ENCODE results near the gene VIT.

Gene VIT

DNA sequence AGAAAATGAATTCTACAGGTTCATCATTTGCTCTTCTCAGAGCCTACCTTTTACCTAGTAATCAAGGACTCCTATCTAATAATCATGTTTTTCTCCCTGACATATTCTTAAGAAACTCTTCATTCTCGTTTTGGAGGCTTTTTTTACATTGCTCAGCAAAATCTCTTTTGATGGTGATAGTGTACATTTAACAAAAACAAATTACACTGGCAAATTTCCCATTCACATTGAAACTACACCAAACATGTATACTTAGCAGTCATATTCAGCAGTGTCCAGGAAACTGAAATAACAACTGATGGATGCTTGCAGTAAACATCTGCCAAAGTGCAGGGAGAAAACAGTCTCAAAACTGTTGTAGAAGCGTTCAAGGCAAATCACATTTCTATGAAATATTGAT, 4.4 kb upstream of the VIT start:
- no peak for DNase-seq (ENCODE audit: extremely low read depth, low read depth)
- TF ChIP-seq, protein P1, sequence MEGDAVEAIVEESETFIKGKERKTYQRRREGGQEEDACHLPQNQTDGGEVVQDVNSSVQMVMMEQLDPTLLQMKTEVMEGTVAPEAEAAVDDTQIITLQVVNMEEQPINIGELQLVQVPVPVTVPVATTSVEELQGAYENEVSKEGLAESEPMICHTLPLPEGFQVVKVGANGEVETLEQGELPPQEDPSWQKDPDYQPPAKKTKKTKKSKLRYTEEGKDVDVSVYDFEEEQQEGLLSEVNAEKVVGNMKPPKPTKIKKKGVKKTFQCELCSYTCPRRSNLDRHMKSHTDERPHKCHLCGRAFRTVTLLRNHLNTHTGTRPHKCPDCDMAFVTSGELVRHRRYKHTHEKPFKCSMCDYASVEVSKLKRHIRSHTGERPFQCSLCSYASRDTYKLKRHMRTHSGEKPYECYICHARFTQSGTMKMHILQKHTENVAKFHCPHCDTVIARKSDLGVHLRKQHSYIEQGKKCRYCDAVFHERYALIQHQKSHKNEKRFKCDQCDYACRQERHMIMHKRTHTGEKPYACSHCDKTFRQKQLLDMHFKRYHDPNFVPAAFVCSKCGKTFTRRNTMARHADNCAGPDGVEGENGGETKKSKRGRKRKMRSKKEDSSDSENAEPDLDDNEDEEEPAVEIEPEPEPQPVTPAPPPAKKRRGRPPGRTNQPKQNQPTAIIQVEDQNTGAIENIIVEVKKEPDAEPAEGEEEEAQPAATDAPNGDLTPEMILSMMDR (IDR thresholded peaks at IDR 0.05; ENCODE audit: low read depth, low read length), result no peak

DNA sequence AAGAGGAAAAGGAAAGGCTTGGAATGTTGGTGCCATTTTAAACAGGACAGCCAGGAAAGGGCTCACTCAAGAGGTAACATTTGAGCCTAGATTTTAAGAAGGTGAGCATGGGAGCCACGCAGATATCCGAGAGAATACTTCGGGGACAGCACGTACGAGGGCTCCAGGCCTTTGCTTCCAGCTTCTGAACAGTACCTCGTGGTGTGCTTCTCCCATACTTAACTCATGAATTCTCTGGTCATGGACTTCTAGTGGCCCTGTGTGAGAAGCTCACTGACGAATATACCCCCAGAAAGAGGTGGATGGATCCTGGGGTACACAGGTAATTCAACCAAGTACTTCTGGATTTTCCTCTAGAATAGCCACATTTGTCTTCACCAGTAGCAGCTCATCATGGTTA, 2.7 kb upstream of the VIT start:
- DNase-seq (ENCODE audit: extremely low read depth, low read depth), result no peak
- TF ChIP-seq, protein P1 (IDR thresholded peaks at IDR 0.05; ENCODE audit: low read depth, low read length), result no peak

DNA sequence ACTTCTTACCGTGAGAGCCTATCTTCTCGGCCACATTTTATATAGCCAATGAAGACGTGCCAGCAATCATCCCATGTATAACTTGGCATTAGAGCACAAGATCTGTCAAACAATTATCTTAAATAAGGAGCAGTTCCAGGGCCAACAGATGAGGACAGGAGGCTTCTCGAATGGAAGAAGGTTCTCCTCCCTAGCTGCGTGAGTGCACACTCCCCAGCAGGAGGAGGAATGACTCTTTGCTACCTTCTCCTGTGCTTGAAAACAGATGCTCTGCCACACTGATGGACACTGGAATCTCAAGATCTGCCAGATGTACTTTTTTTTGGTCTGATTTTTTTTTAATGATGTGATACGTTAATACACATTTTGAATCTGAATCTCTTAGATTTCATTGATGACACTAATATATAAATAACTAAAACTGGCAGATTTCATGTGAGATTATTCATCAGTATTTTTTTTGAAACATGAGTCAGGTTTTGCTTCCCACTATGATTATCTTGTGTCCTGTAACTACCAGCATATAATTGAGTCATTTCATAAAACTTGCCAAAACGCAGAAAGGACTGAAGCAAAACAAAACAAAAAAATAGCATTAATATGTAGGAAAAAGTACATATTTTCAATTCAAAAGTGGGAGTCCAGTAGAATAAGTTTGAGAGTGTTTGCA, 626 bp upstream of the VIT start:
- TF ChIP-seq, protein P1 (IDR thresholded peaks at IDR 0.05; ENCODE audit: low read depth, low read length), result peak; percentile 83
- DNase-seq (ENCODE audit: extremely low read depth, low read depth), result peak; percentile 73

DNA sequence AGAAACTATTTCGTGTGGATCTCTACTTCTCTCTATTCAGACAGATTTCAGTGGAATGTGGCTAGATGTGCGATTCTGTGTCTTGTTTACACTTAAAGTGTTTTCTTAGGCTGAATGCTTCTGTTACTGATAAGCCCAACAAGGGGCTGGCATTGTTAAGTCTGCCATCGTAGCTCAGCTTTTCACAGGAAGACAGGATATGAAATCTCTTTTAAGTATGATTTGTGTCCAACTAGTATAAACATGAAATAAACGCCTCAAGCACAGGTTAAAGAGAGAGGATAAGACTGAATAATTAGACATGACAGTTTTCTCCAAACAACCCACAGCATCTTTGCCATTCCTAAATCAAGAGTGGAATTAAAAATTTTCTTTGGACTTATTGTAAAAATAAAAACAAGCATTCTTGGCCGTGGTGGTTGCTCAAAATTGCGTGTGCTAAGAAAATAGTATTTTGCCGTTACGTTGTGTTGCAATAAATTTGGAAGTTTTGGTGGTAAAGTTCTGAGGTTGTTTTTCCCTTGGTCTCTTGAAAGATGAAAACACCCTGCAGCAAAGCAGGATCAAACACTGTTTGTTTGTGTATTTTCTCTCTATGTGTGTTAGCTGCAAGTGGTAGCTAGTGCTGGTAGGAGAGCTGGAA, 1.0 kb downstream of the VIT start:
- TF ChIP-seq, protein P1 (IDR thresholded peaks at IDR 0.05; ENCODE audit: low read depth, low read length), result no peak
- peak; percentile 63 for DNase-seq (ENCODE audit: extremely low read depth, low read depth)

DNA sequence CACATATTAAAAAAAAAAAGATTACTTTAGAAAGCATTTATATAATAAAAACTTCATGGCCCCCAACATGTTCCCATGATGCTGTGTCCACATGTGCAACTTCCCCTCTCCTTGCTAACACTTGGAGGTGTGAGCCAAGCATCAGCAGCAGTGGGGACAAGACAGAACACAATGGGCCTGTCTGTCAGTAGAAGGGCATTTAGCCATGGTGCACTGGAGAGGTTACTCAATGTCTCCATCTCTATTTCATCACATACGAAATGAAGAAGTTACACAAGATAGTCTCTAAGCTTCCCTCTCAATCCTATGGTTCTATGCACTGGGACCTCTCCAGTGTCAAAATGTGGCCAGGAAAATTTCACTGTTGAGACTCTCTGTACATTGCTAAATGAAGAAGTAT, 2.5 kb downstream of the VIT start:
- TF ChIP-seq, protein P1 (IDR thresholded peaks at IDR 0.05; ENCODE audit: low read depth, low read length), result no peak
- DNase-seq (ENCODE audit: extremely low read depth, low read depth), result no peak

DNA sequence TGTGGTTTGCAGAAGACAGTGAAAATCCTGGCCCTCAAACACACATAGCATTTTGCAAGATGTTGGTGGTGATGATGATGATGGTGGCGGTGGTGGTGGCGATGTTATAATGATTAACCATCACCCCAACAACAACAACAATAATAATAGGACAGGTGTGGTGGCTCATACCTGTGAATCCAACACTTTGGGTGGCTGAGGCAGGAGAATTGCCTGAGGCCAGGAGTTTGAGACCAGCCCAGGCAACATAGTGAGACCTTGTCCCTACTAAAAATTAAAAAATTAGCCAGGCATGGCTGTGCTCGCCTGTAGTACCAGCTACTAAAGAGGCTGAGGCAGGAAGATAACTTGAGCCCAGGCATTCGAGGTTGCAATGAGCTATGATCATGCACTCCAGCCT, 3.8 kb downstream of the VIT start:
- TF ChIP-seq, protein P1 (IDR thresholded peaks at IDR 0.05; ENCODE audit: low read depth, low read length), result no peak
- DNase-seq (ENCODE audit: extremely low read depth, low read depth), result no peak

DNA sequence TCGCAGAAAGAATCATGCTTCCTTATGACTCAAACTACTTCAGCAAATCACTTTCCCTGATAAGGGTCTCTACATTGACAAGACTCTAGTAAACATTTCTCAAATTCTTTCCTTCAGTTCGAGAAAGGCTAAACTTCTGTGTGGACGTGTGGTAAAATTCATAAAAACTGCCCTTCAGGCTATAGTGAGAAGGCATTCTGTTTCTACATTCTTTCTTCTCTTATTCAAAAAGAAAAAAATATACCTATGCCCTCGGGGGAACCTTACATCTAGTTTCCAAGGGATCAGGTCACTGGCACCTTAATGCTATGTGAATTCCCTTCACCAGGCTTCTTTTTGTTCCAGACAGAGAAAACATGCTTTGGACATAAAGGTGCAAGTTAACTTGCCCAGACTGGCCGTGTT, 4.9 kb downstream of the VIT start:
- TF ChIP-seq, protein P1 (IDR thresholded peaks at IDR 0.05; ENCODE audit: low read depth, low read length), result no peak; the same call in none of the 2 replicates
- DNase-seq (ENCODE audit: extremely low read depth, low read depth), result no peak
